Stimulated activated naive CD4-positive, alpha-beta T cell (primary cell): ENCODE results near the gene TMEM198.

Source experiments
- DNase-seq, 6 experiments: peaks; one replicate each; lab custom pipeline; 2025; lab: John Stamatoyannopoulos, UW

Gene TMEM198

DNA sequence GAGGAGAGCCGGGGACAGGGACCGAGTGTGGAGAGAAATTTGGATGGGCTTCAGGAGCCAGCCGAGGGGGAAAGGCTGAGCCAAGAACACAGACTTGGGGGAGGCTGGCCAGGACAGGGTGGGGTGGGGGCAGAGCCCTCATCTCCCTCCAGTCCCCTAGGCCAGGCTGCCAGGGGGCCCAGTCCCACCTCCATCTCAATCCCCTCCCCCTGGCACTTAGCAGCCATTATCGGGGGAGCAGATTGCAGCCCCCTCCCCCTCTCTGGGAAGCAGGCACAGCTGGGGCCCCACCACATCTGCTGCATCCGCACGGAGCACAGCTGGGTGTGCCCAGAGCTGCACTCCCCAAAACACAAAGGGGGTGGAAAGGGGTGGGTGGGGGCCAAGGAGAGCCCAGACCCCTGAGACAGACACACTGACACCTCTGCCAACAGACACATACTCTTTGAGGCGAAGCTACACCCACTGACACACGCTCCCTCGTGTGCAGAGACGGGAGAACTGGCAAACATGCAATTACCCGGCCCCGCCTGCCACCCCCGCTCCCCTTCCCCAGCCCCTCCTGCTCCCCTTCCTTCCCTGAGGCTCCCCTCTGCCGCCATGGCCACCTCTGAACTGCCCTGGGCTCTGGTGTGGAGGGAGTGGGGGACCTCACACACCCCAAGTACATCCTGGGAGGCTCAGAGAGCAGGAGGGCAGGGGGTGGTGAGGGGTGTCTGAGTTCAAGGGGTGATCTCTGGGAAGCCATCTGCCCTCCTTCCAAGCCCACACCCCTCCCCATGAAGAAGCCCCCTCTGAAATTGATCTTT, 34.7 kb upstream of the TMEM198 start:
- no peak for DNase-seq

DNA sequence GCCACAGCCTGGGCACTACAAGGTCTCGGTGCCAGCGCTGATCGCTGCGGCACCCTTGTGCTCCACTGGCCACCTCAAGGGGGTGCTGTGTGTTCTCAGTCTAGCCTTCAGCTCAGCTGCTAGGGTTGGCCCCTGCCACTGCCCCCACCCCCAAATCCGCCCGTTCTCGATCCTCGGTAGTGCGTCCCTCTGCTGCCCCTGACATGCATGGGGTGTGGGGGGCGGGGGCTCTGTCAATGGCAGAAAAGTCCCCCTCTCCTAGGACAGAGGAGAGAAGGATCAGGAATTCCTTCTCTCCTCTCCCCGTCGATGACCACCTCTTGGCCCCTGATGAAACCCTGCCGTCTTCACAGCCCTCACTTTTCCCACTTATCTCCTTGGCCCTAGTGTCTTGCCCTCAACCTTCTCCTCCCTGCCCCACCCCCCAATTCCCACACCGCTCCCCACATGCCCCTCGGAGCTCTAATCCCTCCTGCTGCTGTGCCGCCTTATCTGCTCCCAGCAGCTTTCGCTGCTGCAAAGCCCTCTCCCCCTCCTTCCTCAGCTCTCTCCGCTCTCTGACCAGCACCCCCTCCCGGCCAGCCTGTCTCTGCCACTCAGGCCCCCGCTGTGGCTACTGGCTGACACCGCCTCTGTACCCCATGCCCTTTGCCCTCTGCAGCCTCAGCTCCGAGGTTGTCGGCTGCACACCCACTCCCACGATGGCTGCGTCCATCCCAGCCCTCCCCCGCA, 33.9 kb upstream of the TMEM198 start:
- DNase-seq: peak; percentile 14 to 47 (median 38)

DNA sequence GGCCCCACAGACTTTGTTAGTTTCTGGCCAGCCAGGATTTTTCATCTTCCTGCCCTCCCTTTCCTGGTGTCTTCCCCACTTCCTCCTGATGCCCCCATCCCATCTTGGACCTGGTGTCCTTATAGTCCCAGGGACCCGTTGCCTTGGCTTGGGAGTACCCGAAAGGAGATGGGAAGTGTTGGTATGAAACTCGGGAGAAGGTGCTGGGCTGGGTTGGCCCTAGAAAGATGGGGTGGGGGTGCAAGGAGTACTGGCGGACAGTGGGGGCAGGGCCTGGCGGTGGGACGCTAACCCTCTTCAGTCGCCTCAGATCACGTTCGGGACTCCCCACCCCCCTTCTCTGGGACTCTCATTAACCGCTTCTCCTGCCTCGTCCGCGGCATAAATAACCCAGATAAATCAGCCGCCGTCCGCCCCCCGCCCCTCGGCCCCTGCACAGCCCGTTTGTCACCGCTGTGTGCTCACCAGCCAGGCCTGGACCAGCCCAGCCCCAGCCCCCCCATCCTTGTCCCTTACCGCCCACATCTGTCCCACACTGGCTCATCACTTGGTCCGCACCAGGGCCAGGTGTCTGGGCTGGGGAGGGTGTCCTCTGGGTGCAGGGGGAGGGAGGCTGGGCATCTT, 33.2 kb upstream of the TMEM198 start:
- DNase-seq: no peak

GRCh38 chr2:219511547-219512325, 32.1 kb upstream of the TMEM198 start:
- no peak for DNase-seq

DNA sequence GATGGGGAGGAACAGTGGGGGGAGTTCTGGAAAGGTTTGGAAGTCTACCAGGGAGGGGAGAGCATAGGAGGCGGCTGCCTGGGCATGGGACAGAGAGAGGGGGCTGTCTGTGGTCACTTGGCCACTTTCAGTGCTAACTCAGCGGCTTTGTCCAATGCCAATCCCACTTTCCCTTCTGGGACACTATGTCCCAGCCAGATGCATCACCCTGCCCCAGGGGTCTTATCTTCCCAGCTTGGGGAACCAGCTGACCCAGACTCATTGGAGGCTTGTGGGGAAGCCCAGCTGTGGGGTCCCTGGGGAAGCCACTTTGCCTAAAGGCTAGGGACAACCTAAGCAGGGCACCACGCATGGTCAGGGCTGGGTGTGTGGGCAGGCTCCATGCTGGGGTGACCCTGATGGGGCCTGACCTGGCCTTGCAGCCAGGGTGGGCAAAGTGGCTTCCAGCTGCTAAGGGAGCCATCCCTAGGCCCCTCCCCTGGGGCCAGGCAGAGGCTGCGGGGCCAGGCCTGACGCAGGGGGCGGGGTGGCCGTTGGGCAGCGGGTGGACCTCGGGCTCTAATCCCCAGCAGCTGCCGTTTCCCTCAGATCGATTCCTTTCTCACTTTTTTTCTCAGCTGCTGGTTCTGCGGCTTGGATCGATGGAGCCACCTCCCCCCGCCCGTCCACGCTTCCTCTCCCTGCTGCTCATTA, 31.2 kb upstream of the TMEM198 start:
- no peak for DNase-seq

- no peak for DNase-seq
These were observed 30.0 kb upstream of the TMEM198 start for GRCh38 chr2:219513787-219514186.

DNA sequence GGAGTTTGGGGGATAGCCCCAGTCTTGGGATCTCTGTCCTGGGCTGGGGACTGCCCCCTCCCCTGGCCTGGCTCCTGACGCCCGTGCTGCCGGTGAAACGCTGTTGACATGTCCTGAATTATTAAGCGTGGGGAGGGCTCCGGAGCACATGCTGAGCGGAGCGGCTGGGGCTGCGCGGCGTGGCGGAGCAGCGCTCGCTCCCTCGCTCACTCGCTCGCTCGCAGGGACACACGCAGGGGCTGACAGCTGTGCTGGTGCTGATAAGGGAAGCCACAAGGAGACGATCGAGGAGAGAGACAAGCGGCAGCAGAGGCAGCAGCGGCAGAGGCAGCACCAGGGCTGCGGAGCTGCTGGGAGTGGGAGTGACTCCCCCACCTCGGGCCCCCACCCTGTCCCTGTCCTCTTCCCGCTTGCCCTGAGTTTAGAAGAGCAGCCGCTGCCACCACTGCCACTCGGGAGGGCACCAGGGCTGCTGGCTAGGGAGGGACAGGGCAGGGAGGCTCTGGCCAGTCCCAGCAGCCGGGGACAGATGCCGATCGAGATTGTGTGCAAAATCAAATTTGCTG, 29.5 kb upstream of the TMEM198 start, which contains the start of gene ASIC4:
ASIC4 (plus strand) TSS at position 287 of the 566 bp plus-strand sequence; CDS start at position 530, 243 bp downstream.
- no peak for DNase-seq

GRCh38 chr2:219514836-219515235, 29.0 kb upstream of the TMEM198 start:
- DNase-seq: no peak

- DNase-seq: no peak
These were observed 27.8 kb upstream of the TMEM198 start for GRCh38 chr2:219515874-219516629.

DNA sequence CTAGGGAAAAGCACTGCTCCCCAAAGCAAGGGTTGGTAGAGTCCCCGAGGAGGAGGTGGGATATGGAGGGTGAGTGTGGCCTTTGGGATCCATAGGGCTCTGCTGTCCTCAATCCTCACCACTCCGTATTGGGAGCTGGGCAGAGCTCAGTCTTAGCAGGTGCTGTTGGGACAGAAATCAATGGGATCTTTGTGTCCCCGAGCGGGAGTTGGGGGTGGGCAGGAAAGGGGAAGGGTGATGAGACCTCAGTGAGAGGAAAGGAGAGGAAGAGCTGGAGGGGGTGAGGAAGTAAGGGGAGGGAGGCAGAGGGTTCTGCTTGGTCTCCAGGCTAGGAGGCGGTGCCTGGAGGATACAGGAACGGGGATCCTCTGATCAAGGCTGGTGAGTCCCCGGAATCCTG, 26.9 kb upstream of the TMEM198 start:
- DNase-seq: no peak

- DNase-seq: no peak
These were observed 25.7 kb upstream of the TMEM198 start for GRCh38 chr2:219517954-219518778.

DNA sequence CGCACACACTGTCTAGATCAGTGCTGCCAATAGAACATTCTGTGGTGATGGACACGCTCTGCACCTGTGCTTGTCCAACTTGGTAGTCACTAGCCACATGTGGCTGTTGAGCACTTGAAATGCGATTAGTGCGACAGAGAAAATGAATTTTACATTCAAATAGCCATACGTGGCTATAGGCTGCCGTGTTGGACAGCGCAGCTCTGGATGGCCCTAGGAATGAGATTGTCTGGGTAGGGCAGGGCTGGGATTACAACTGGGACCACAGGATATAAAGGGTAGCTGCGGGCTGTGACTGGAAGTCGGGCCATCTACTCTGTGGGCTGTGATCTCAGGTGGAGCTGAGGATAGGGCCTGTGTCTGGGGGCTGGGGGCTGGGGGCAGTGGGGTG, 24.3 kb upstream of the TMEM198 start:
- no peak for DNase-seq

GRCh38 chr2:219520079-219520478, 23.7 kb upstream of the TMEM198 start:
- DNase-seq: no peak

DNA sequence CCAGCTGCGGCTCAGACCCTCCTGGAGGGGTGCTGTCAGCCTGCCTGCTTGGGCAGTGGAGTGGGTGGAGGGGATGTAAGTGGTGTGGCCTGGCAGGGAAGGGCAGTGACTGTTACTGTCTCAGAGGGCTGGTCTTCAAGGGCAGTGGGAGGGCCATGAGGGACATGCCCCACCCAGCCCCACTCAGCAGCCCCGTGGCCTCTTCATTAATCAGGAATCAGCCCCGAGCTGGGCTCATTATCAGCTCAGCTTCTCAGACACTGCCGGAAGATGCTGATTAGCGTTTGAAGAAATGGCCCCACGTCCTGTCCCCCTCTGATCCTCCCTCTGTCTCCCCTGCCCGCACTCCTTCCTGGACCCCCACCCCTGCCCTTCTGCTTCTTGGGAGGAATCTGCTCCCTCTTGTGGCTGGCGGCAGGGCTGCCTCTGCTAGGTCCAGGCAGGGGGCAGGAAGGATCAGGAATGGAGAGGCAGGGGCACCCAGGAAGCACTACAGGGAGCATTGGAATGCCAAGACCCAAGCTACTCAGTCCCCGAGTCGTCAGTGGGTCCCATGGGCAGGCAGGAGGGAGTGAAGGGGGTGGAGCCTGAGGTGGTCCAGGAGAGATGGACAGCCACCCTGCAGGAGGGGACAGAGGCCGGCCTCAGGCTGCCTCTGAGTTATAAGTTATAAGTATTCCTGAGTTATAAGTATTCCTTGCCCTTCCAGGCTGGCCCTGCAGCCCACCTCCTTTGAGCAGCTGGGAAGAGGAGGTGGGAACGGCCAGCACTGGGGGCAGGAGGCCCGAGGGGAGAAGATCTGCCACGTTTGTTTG, 22.6 kb upstream of the TMEM198 start:
- DNase-seq: peak in 1 of 6 experiments; percentile 7

DNA sequence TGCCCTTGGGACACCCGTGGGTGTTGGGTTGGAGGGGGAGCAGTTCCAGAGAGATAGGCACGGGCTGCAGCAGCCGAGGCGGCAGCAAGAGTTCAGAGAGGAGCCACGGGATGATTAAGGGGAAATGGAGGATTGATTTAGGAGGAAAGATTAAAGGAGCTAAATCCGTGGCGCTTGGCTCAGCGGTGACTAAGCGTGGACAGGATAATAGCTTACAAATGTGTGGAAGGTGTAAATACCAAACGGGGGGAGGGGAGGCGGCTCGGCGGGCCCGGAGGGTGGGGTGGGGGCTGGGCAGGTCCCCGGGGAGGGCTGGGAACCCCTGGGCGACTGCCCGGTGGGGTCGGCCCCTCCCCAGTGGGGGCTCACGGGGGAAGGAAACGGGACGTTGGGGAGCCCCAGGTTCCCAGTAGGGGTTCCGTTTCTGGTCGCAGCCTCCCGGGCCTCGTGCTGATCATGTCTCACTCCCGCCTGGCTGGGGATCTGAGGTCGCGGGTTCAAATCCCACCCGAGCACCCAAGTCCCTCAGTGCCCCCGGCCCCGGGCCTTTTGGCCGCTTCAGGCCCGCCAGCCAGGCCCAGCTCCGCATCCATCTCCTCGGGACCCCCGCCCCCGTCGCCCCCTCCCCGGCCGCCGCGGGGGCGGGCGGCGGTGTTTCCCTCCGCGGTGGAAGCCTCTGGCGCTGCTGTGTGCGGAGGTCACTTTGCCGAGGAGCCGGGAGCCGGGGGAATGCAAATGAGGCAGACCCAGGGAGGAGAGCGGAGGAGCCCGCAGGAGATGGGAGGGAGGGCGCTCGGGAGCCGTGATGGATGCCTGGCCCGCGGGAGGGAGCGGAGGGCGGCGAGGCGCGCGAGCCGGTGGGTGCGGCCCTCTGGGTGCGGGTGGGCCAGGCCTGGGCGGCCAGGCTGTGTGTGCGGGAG, 21.5 kb upstream of the TMEM198 start:
- DNase-seq: no peak

GRCh38 chr2:219523031-219523671, 20.7 kb upstream of the TMEM198 start:
- peak in 1 of 6 experiments; percentile 5 for DNase-seq

- no peak for DNase-seq
These were observed 19.0 kb upstream of the TMEM198 start for GRCh38 chr2:219524817-219525216.
